CMK (cell line): Measurements from ENCODE around the gene HOXD13.

ENCODE experiments used
- DNase-seq: peaks from one replicate; pipeline ENCODE4 v3.0.0-alpha.2; 2010; ENCODE audit warnings: low read depth

HOXD13 gene

DNA sequence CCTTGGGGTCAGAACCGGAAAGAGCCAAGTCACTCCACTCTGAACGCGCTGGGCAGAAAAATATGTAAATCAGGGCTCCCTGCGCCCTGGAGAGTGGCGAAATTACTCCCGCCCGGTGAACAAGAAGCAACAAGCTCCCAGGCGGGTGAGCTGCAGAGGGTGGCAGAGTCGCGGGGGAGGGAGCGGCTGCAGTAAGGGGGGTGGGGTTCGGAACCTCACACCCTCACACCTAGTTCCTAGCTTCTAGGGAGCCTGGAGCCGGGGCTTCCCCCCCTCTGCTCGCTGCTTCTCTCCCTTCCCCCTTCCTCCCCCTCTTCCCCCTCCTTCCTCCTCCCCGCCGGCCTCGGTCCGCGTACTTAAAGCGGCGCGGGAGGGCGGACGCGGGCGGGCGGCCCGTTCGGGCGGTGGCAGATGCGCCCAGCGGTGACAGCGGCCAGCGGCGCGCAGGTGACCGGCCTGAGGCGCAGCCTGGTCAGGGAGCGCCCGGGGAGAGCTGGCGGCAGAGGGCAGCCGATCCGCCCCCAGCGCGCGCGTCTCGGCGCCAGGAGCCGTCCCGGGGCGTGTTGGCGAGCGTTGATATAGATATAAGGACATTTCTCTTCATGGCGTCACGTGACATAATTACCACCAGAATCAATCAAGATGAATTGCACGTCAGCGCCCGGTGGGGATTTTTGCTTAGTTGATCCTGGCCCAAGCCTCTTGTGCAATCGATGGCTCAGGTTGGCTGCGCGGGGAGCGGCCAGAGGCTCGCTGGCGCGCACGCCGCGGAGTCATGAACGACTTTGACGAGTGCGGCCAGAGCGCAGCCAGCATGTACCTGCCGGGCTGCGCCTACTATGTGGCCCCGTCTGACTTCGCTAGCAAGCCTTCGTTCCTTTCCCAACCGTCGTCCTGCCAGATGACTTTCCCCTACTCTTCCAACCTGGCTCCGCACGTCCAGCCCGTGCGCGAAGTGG, 14.3 kb downstream of the HOXD13 start, which contains the start of gene HOXD11:
Gene HOXD11 (plus strand): TSS at position 700 of the 959 bp plus-strand sequence. CDS start 76 bp downstream, at position 776.
- no peak for DNase-seq

DNA sequence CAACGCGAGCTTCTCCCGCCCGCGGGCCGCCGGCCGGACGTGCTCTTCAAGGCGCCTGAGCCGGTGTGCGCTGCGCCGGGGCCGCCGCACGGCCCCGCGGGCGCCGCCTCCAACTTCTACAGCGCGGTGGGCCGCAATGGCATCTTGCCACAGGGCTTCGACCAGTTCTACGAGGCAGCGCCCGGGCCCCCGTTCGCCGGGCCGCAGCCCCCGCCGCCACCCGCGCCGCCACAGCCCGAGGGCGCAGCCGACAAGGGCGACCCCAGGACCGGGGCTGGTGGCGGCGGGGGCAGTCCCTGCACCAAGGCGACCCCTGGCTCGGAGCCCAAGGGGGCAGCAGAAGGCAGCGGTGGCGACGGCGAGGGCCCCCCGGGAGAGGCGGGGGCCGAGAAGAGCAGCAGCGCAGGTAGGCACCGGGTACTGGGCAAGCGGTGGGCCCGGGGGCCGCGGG, 15.2 kb downstream of the HOXD13 start:
- DNase-seq, result no peak

- no peak for DNase-seq
These were observed 16.8 kb downstream of the HOXD13 start for GRCh38 chr2:176109192-176109901.

DNA sequence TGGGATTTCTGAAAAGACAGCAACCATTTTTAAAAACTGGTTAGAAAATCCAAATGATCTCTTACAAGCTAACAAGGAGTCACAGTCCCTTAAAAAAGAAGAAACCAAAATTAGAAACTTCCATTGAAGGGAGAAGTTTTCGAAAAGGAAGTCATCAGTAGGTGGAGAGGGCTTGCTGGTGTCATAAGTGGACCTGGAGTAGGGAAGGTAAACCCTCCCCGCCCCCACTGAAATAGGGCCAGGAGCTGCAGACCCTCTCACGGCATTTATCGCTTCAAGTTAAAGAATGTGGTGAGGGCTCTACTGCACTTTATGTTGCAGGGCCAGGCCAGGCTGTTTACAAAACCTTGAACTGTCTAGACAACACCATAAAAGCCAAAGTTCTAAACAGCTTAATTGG, 17.4 kb downstream of the HOXD13 start:
- no peak for DNase-seq

- DNase-seq, result no peak
These were observed 18.1 kb downstream of the HOXD13 start for GRCh38 chr2:176110415-176111308.

DNA sequence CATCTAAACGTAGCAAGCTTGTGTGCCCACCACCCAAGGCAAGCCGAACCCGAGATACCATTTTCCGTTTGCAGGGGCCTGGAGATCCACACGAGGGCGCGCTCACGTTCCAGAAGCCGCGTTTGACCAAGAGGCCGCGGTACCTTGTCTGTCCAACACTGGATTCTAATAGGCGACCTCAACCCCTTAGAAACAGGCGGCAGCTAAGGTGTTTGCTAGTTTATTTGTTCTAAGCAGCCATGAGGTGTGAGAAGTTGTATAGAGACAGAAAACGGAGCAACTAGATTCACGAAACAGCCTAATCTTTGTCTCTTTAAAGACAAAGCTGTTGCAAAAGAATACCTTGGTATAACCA, 18.8 kb downstream of the HOXD13 start:
- no peak for DNase-seq

- DNase-seq, result no peak
These were observed 19.4 kb downstream of the HOXD13 start for GRCh38 chr2:176111846-176112374.

- DNase-seq, result no peak
These were observed 20.1 kb downstream of the HOXD13 start for GRCh38 chr2:176112375-176113302.

DNA sequence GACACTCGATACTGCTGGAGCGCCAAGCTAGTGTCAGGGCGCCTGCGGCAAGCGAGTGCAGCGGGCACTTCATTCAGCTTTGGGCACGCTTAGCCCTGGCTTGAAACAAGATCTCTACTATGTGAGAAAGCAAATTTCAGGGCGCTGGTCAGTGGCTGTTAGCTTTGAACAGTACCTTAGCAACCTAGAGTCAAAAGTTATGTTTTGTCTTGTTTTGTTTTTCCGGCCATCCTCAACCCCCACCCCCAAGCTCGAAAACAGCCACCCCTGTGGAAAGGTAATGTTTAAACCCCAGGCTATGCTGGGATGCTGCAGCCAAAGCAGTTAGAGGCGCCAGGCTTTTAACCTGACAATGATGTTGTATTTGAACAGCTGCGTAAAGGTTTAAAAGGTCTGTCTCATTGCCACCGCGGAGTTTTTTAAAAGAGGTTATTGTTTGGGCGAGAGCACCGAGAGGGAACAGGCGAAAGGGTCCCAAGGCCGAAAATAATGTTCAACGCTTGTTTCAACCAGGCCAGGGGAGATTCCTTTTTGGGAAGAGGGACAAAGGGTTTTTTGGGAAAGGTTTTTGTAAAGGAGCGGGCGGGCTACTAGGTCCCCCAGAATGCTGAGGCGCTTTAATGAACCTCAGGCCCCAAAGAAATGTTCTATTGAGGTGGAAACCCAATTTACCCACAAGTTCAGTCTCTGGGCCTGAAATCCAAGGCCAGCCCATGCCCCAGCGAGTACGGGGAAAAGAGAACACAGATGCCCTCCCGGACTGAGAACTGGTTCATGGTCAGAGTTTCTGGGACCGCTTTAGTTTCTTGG, 21.8 kb downstream of the HOXD13 start:
- DNase-seq, result no peak

GRCh38 chr2:176114930-176115625, 22.6 kb downstream of the HOXD13 start:
- no peak for DNase-seq

- no peak for DNase-seq
These were observed 23.6 kb downstream of the HOXD13 start, which contains the start of gene HOXD10 for GRCh38 chr2:176115883-176116813. Gene HOXD10, plus strand, starts transcription at chr2:176116778. Its CDS starts 56 bp downstream, at chr2:176116834.

GRCh38 chr2:176117162-176117822, 24.8 kb downstream of the HOXD13 start:
- DNase-seq, result no peak

GRCh38 chr2:176117823-176118371, 25.4 kb downstream of the HOXD13 start:
- no peak for DNase-seq

- no peak for DNase-seq
These were observed 26.2 kb downstream of the HOXD13 start for GRCh38 chr2:176118601-176119339.

GRCh38 chr2:176120364-176121189, 28.1 kb downstream of the HOXD13 start:
- DNase-seq, result no peak
